Activated gamma-delta T cell treated with Interleukin-2 at 50 U/mL for 16 hours (primary cell): ENCODE measurements around the gene RBM10.
A peak's percentile ranks its signal among the peaks of the same experiment; 100 is the strongest.

Experiments
- DNase-seq: peaks from one replicate; pipeline ENCODE4 v3.0.0-alpha.2; 2020

The RBM10 gene

DNA sequence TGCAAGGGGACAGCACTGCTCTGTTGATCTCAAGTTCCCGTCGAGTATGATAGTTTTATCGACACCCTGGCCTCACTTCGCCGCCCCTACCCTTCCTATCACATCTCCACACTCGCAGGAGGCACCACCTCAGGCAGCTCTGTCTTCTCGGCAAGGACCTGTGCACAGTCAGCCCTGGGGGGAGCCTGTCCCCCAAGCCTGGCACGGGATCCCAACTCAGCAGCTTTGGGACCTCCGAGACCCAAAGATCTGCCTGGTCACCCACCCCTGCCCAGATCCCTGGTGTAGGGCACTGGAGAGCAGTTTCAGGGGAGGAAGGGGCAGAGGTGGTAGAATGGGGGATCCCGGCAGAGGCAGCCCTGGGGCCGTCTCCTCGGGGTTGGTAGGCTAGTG, 30.6 kb downstream of the RBM10 start:
- no peak for DNase-seq

DNA sequence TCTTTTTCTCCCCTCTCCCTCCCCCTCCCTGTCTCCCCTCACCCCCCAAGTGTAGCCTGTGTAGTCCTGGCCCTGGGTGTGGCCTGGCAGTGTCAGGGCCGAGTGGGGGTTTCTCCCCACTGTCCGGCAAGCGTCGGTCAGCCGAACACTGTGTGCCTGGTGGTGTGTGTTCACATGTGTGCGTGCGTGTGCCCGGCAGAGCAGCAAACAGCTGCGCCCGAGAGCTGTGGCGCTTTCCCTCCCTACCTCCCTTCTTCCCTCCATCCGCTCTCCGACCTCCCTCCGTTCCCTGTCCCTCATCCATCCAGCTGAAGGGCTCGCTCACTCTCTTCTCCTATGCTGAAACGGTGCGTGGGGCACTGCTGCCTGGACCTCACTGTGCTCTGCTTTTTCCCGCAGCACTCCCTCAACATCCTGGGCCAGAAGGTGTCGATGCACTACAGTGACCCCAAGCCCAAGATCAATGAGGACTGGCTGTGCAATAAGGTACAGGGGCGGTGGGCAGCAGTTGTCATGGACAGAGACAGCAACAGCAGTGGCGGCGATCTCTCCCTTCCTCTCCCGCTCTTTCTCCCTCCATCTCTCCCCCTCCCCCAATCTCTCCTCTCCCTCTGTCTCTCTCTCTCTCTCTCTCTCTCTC, 31.2 kb downstream of the RBM10 start:
- no peak for DNase-seq

DNA sequence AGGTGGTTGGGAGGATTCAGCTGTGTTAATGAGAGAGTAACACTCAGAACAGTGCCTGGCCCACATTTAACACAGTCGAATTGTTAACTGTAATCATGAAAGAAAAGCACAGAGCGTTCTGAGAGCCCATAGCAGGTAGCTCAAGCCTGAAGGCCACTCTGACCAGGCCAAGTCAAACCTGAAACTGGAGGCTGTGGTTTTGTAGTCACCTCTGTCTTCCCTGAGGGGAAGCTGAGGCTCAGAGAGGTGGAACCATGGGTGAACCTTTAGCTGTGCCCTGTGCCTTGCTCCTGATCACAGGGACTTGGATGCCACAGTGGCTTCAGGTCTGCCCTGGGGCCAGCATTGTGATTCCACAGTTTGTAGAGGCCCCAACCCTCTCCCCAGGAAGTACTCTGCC, 32.1 kb downstream of the RBM10 start:
- DNase-seq = no peak

DNA sequence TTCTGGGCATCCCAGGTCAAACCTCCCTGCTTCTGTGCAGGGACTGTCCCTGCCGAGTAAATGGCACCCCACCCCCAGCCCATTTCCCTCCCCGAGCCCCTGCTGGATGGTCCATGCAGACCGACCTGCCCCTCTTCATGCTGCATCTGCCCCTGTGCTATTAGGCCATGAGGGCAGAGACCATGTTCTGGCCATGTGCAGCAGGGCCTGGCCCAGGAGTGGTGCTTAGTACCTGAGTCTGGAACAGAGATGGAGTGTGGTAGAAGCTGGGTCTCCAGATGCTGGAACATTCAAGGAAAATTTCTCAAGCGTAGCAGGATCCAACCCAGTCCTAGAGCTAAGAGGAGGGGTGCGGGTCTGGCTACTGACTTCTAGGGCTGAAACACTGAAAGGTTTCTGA, 33.3 kb downstream of the RBM10 start:
- DNase-seq = no peak

DNA sequence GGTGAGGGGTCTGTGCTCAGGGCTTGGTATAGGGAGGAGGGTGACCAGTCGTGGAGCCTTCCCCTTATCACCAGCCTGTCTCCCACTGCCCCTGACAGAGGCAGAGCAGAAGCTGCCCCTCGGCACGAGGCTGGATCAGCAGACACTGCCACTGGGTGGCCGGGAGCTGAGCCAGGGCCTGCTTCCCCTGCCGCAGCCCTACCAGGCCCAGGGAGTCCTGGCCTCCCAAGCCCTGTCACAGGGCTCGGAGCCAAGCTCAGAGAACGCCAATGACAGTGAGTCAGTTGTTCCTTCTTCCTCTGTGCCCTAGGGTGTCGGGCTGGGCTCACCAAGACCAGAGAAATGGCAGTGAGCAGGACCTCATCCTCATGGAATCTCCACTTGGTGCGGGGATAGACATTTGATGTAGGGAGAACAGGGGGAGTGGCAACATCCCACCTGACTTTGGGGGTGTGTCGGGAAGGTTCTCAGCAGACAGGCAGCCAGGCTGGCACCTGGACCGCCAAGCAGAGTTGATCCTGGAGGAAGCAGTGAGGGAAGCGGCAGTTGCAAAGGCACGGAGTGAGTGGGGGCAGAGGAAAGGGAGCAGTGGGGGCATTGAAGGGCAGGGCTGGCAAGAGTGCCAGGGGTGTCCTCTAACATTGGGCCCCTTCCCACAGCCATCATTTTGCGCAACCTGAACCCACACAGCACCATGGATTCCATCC, 34.4 kb downstream of the RBM10 start:
- no peak for DNase-seq

DNA sequence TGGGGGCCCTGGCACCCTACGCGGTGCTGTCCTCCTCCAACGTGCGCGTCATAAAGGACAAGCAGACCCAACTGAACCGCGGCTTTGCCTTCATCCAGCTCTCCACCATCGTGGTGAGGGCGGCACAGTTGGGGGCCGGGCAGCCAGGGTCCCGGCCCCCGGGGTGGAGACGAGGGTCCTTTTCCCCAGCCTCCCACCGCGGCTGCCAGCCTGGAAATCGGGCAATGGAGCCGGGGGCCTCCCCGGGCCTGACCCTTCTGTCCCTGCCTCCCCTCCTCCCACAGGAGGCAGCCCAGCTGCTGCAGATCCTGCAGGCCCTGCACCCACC, 34.9 kb downstream of the RBM10 start:
- DNase-seq = no peak

DNA sequence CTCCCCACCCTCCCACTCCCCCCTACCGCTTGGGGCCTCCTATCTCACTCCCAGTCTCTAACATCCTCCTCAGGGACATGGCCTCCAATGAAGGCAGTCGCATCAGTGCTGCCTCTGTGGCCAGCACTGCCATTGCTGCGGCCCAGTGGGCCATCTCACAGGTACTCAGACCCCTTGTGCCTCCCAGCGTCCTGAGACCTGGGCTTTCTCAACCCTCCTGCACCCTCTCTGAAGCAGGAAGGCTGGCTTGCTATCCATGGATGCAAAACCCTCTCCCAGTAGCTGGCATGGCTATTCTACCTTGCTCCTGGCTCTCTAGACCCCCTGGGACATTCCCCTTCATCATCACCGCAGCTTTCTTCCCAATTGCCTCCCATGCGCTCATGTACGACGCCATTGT, 35.3 kb downstream of the RBM10 start:
- DNase-seq = no peak

DNA sequence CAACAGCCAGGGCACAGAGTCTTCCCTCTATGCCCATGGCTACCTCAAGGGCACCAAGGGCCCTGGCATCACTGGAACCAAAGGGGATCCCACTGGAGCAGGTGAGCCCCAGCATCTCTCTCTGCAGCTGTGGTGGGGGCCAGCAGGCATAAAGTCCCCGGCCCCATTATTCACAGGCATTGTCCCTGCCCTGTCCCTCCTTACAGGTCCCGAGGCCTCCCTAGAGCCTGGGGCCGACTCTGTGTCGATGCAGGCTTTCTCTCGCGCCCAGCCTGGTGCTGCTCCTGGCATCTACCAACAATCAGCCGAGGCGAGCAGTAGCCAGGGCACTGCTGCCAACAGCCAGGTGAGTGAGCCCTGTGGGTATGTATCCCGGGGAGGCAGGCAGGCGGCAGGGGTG, 36.3 kb downstream of the RBM10 start:
- no peak for DNase-seq

DNA sequence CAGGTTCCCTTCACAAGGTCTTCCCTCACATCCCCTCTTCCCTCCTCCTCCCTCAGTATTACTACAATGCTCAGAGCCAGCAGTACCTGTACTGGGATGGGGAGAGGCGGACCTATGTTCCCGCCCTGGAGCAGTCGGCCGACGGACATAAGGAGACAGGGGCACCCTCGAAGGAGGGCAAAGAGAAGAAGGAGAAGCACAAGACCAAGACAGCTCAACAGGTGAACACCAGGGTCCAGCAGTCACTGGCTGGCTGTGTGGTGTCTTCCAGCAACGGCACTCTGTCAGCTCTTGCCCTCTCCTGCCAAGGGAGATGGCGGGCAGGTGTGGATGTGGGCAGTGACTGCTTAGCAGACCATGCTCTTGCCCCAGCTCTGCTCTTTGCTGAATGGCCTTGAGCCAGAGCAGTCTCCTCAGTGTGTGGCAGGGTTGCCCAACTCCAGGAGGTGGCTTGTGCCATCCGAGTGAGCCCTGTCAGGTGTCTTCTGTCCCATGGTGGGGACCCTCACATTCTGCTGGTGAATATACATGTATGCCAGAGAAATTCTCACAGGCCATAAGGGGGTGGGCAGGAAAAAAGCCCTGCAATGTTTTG, 37.2 kb downstream of the RBM10 start:
- no peak for DNase-seq

DNA sequence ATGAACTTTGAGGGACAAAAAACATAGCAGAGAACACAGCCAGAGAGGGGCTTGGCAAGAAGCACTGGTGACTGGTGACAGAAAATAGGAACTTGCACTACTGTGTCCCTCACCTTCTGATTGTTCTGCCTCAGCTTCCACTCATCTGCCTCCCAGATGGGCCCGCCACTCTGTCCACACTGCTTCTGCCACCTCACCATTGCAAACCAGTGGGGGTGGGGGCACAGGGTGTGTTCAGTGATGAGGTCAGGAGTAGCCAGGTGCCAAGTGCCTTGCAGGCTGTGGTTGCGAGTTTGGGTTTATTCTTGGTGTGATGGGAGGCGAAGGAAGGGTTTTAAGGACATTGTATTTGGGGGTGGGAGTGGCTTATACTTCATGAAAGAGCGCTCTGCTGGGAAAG, 39.5 kb downstream of the RBM10 start:
- no peak for DNase-seq

DNA sequence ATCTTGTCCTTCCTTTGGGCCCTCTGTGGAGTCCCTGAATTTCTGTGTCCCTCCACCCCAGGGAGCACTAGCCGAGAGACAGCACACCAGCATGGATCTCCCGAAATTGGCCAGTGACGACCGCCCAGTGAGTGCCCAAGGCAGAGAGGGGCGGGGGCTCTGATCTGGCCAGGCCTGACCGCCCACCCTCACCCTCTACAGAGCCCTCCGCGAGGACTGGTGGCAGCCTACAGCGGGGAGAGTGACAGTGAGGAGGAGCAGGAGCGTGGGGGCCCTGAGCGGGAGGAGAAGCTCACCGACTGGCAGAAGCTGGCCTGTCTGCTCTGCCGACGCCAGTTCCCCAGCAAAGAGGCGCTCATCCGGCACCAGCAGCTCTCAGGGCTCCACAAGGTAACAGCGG, 40.2 kb downstream of the RBM10 start:
- no peak for DNase-seq

DNA sequence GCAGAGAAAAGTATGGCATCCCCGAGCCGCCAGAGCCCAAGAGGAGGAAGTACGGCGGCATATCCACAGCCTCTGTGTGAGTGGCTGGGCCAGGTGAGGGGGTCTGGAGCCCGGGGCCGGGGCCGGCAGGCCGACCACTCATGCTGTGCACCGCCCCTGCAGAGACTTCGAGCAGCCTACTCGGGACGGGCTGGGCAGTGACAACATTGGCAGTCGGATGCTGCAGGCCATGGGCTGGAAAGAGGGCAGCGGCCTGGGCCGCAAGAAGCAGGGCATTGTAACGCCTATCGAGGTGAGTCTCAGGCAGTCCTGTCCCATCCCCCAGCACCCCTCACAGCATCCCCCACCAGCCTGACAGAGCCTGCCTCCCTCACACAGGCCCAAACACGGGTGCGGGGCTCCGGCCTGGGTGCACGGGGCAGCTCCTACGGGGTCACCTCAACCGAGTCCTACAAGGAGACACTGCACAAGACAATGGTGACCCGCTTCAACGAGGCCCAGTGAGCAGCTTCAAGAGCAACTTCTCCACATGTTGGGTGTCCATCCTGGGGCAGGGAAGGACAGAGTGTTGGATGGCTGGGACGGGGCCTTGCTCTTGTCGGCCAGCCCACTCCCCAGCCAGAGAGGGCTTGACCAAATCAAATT, 41.2 kb downstream of the RBM10 start:
- no peak for DNase-seq

DNA sequence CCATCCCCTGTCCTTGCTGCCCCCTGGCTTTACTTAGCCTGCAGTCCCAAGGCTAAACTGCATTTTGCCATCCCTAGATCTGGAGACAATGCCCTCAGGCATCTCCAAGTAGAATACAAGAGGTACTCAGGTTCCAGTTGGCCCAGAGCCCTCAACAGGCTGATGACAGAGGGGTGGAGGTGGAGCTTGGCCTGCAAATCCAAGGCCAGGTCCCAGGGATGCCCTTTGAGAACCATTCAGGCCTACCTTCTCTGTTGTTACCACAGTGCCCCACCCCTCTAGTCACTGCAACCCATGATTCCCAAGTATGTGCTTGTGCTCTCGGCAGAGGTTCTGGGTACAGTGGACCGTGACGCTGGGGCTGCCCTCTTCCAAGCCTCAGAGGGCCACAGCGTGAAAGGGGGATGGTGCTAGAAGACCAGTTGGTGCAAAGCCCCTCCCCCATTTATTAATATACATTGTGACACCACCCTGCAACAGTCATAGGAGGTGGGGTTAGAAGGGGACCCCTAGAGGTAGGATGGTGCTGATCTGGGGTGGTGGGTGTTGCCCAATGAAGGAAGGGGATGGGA, 42.2 kb downstream of the RBM10 start:
- DNase-seq = no peak

DNA sequence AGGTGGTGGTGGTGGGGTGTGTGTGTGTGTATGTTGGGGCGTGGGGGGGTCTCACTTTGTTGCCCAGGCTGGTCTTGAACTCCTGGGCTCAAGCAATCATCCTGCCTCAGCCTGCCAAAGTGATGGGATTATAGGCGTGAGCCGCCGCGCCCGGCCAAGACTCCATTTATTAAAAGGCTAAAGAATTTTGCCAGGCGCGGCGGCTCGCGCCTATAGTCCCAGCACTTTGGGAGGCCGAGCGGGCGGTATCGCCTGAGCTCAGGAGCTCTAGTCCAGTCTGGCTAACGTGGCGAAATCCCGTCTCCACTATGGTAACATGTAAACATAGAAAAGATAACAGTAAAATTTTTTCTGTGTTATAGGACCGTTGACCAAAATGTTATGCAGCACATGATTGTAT, 44.9 kb downstream of the RBM10 start:
- no peak for DNase-seq

DNA sequence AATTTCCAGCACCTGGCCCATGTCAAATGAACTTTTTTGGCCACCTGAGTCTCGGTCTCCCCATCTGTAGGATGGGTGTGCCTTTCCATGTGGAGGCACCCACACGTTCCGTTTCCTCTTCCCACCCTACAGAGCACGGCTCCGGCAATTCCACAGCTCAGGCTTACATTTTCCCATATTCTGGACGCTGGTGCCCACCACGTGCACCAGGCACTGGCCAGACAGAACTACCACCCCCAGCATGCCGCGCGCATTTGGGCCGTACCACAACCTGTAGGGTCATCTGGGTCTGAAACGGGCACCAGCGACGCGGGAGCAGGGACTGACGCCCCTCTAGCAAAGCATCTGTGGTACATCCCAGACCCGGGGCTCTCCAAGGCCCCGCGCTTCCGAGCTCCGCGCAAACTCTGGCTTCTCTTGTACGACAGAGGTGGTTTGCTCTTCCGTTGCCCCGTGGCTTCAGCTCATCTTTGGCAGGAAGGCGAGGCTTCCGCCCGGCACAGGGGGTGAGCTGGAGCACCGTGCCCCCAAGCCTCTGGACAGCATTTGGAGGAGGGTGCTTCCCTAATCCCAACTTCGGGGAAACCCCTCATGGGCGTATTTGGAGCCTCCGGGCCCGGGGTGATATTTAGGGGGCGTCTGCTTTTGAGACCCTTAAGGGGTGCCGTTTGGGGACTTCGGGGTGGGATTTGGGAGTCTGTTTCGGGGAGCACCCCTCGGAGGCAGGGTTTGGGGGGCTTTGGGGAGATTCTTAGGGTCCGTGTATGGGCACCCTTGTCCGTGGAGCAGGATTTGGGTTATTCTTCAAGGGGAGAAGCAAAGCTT, 45.6 kb downstream of the RBM10 start:
- peak; percentile 75 for DNase-seq

DNA sequence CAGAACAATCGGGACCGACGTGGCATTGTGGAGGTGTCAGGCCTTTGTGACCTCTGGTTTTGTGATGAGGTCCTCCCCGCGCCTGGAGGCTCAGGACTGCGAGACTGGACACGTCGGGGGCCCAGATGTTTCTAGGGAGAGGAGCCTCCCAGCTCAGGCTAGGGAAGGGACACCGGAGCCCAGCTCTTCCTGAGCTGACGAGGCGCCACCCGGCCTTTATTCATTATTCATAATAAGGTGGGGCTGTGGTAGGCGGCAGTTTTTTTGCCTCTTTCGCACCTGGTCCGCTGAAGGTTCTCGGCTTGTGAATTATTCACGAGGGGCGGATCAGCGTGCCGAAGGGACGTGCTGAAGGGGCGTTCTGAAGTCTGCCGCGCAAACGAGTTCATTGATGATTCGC, 46.3 kb downstream of the RBM10 start:
- peak; percentile 48 for DNase-seq

DNA sequence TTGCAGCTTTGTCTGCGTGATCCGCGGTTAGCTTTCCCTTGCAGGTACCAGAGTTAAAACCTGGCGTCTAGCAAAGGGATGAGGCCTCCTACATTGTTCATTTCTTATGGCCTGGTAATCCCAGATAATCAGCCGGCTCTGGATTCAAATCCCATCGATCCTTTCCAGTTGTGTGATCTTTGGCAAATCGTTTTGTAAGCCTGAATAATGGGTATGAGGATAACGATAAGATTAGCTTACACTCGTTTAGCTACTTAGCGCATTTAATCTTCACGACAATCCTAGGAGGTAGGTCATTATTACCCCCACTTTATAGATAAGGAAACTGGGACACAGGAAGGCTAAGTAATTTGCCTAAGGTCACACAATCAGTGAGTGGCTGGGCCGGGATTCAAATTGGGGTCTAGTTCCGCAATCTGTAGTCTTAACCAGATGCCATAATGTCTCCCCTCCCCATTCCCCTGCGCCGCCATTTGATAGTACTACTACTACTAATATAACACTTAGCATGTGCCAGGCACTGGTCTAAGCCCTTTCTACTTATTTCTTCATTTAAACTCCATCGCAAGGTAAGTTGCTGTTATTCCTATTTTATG, 46.9 kb downstream of the RBM10 start:
- no peak for DNase-seq

DNA sequence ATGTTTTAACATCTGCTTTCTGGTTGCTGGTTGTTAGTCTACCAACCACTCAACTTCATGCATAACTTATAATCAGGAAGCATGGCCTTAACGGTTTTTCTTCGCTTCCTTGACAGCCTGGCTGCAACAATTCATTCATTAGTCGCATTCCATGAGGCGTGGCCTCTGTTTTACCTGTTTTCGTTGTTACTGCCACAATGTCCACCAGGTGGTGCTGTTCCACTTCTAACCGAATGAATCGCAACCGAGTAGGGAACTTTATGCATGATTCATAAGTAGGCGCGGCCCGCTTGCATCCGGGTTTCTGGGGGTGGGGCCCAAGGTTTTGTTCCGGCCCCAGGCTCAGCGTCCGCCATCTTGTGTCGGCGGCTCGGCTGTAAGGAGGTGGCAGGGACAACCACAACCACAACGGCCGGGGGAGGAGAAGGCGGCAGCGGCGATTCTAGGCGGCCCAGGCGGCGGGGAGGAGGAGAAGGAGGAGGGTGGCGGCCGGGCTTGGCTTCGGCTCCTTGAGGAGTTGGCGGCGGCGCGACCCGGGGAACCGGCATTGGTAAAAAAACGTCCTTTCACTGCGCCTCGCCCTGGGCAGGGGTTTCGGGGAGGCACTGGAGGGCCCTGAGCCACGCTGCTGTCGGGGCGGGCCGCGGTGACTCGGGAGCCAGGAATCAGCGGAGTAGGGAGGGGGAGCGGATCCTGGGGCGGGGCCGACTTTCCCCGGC, 48.6 kb downstream of the RBM10 start, which contains the start of gene UBA1:
TSS of gene UBA1 (plus strand) at position 355 of the 719 bp plus-strand sequence. CDS start 4,974 bp downstream, outside the sequence.
- peak; percentile 98 for DNase-seq

DNA sequence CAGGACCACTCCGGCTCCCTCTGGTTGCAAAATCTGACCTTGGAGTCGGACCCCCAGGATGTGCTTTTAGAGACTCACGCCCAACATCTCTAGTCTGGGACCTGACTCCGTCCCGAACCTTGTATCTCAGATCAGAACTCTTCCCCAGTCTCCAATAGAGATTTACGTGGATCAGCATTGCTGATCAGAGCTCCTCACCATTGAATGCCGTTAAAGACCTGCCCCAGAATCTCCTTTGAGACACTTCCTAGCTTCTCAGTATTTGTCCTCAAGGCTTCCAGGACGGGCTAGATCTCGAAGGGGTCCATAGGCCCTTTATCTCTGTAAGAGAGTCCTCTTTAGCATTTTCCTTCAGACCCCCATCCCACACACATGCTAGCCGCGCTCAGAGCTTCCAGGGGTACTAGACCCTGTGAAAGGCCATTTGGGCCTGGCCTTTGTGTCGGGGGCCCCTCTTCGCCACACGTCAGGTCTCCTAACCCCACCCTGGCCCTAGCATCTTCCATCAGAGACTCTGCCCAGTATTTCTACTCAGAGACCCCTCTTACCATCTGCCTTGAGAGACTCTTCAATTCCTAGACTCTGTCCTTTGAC, 49.3 kb downstream of the RBM10 start:
- no peak for DNase-seq

DNA sequence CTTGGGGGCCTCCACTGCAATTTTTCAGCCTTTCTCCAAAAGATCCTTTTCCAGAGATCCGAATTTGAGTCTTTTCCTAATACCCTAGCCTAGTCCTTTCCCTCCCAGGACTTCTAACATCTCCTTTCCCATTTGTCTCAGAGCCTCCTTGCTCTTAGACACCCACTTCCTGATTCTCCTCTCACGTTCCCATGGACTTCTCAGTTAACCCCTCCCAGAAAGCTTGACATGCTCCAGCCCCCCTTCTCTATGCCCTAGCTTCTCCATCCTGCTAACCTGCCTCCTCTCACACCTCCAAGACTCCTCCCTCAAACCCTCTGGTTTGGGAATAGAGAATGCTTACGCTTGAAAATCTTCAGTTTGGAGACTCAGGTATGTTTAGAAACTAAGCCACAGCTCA, 51.1 kb downstream of the RBM10 start:
- no peak for DNase-seq

DNA sequence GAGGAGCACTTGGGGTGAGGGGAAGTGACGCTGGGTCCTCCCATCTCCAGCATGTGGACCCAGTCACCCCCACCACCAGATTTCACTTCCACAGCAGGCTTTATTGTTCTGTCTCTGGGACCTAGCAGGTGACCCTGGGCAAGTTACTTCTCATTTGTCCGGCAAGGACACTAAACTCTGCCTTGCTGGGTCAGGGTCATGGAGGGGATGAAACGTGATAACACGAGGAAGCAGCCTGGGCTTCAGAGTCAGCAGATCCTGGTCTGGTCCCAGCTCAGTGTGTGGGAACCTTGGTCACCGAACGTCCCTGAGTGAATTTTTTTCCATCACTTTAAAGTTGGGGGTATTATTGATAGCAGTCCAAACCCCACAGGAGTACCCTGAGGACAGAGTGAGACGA, 52.5 kb downstream of the RBM10 start:
- DNase-seq = no peak
